Astrocyte of the hippocampus (primary cell): ENCODE data around the gene TTLL5.
A peak's percentile ranks its signal among the peaks of the same experiment; 100 is the strongest.

Experiments
- DNase-seq: peaks from one replicate; pipeline ENCODE4 v3.0.0; 2011; ENCODE audit warnings: low read depth, low spot score

TTLL5 gene

GRCh38 chr14:75863221-75863620, 202.2 kb downstream of the TTLL5 start:
- no peak for DNase-seq

GRCh38 chr14:75864352-75864751, 203.3 kb downstream of the TTLL5 start:
- no peak for DNase-seq

GRCh38 chr14:75865531-75865930, 204.5 kb downstream of the TTLL5 start:
- DNase-seq, result no peak

- no peak for DNase-seq
Observed at GRCh38 chr14:75866970-75867369, 205.9 kb downstream of the TTLL5 start.

- DNase-seq, result peak; percentile 64
Observed at GRCh38 chr14:75871181-75871880, 210.3 kb downstream of the TTLL5 start.

- DNase-seq, result no peak
Observed at GRCh38 chr14:75875958-75876357, 214.9 kb downstream of the TTLL5 start.

- peak; percentile 60 for DNase-seq
Observed at GRCh38 chr14:75876530-75876929, 215.5 kb downstream of the TTLL5 start.

GRCh38 chr14:75877292-75877691, 216.2 kb downstream of the TTLL5 start:
- DNase-seq, result peak; percentile 89

GRCh38 chr14:75877884-75878283, 216.8 kb downstream of the TTLL5 start:
- DNase-seq, result no peak

- no peak for DNase-seq
Observed at GRCh38 chr14:75879031-75879430, 218.0 kb downstream of the TTLL5 start.

GRCh38 chr14:75880512-75880911, 219.5 kb downstream of the TTLL5 start:
- DNase-seq, result no peak

- no peak for DNase-seq
Observed at GRCh38 chr14:75881994-75882393, 220.9 kb downstream of the TTLL5 start.

GRCh38 chr14:75884198-75884611, 223.2 kb downstream of the TTLL5 start:
- peak; percentile 93 for DNase-seq

- peak; percentile 81 for DNase-seq
Observed at GRCh38 chr14:75885829-75886228, 224.8 kb downstream of the TTLL5 start.

- no peak for DNase-seq
Observed at GRCh38 chr14:75886636-75887348, 225.7 kb downstream of the TTLL5 start.

- no peak for DNase-seq
Observed at GRCh38 chr14:75888945-75889344, 227.9 kb downstream of the TTLL5 start.

GRCh38 chr14:75896341-75896740, 235.3 kb downstream of the TTLL5 start:
- DNase-seq, result peak; percentile 61

- no peak for DNase-seq
Observed at GRCh38 chr14:75904311-75904710, 243.3 kb downstream of the TTLL5 start.

- DNase-seq, result peak; percentile 39
Observed at GRCh38 chr14:75905147-75905904, 244.3 kb downstream of the TTLL5 start.

GRCh38 chr14:75906228-75906627, 245.2 kb downstream of the TTLL5 start:
- no peak for DNase-seq

GRCh38 chr14:75906680-75907280, 245.7 kb downstream of the TTLL5 start:
- DNase-seq, result peak; percentile 70

GRCh38 chr14:75907756-75908359, 246.8 kb downstream of the TTLL5 start:
- no peak for DNase-seq
